A549 (cell line): ENCODE measurements around the gene FAM187B. TPM values are rescaled to one million over a fixed set of nuclear protein-coding genes. Genes with fewer than 3 reads are reported as not detected.
A peak's percentile ranks its signal among the peaks of the same experiment; 100 is the strongest.

Source experiments
- ATAC-seq, 2 experiments: fragments of 200-7000 bp in 1 of 2; fragments of >200 bp in 1 of 2; cut with Nextera tagmentation in 1 of 2; cut with Tn5 transposase in 1 of 2; 3 replicates each; pipeline versions ENCODE4 v1.8.0 to v1.9.1; 2018 to 2020; ENCODE audit warnings: mild to moderate bottlenecking in 1 of 2, moderate library complexity in 1 of 2
- CTCF ChIA-PET: fragments of 300-600 bp; sonication (Branson Sonifier 250); formaldehyde crosslinking; extraction: SDS; loops from one replicate; lab custom pipeline; 2021; ENCODE audit warnings: antibody characterized with exemption, inconsistent platforms; lab: Yijun Ruan, JAX
- POLR2A ChIA-PET: fragments of 350-600 bp; formaldehyde crosslinking; extraction: SDS; loops from one replicate; lab custom pipeline; 2021; ENCODE audit warnings: antibody characterized with exemption, inconsistent platforms; lab: Yijun Ruan, JAX
- DNase-seq, 2 experiments: peaks; one replicate each; pipeline versions ENCODE4 v3.0.0 to v3.0.0-alpha.2; 2011 to 2016; ENCODE audit warnings: low read depth in 1 of 2, low spot score in 1 of 2
- FAIRE-seq: peaks from 2 replicates; lab custom pipeline; 2011; peaks lifted over from hg19 to GRCh38; lab: Jason Lieb, UNC
- H3K27ac ChIP-seq, 2 experiments: fragments of >200 bp; sonication (Bioruptor Twin); formaldehyde crosslinking; 3 replicates each; pipeline ENCODE4 v1.5.1; 2016 to 2017
- H3K4me1 ChIP-seq: fragments of >200 bp; sonication (Bioruptor Twin); formaldehyde crosslinking; 3 replicates; pipeline ENCODE4 v1.6.1; 2016
- H3K4me2 ChIP-seq: fragments of >200 bp; sonication (Bioruptor Twin); formaldehyde crosslinking; 3 replicates; pipeline ENCODE4 v1.6.1; 2016
- H3K4me3 ChIP-seq: fragments of >200 bp; sonication (Bioruptor Twin); formaldehyde crosslinking; 3 replicates; pipeline ENCODE4 v1.5.1; 2016
- H3K9me3 ChIP-seq: fragments of >200 bp; sonication (Bioruptor Twin); formaldehyde crosslinking; 3 replicates; pipeline ENCODE4 v1.6.1; 2016
- CBX2 ChIP-seq: fragments of 200-600 bp; sonication (generic); IDR thresholded peaks from 2 replicates; pipeline ENCODE4 v1.6.1; 2016; ENCODE audit warnings: low read depth, mild to moderate bottlenecking, borderline replicate concordance
- CEBPB ChIP-seq, 2 experiments: fragments of >200 bp in 1 of 2; sonication (Bioruptor Twin) in 1 of 2; formaldehyde crosslinking in 1 of 2; IDR thresholded peaks; 2 replicates each; pipeline ENCODE4 v1.6.1; 2012 to 2016
- CHD2 ChIP-seq: fragments of 150-350 bp; IDR thresholded peaks from 2 replicates; pipeline ENCODE4 v1.6.1; 2014; ENCODE audit warnings: low read length; ENCODE audit not compliant: partially characterized antibody
- CTCF ChIP-seq: fragments of >200 bp; sonication (Bioruptor Twin); formaldehyde crosslinking; IDR thresholded peaks from 3 replicates; pipeline ENCODE4 v1.5.1; 2016
- EHMT2 ChIP-seq: fragments of 200-600 bp; sonication (generic); IDR thresholded peaks from 2 replicates; pipeline ENCODE4 v1.6.1; 2016; ENCODE audit warnings: antibody characterized with exemption, low read depth, mild to moderate bottlenecking, moderate library complexity
- ELK1 ChIP-seq: fragments of 150-350 bp; IDR thresholded peaks from 2 replicates; pipeline ENCODE4 v1.6.1; 2014; ENCODE audit warnings: low read depth, mild to moderate bottlenecking, low read length
- EP300 ChIP-seq, 2 experiments: fragments of >200 bp; sonication (Bioruptor Twin); formaldehyde crosslinking; IDR thresholded peaks; 2 replicates in 1 of 2; 3 replicates in 1 of 2; pipeline ENCODE4 v1.6.1; 2016 to 2017
- ESRRA ChIP-seq: fragments of 150-350 bp; IDR thresholded peaks from 2 replicates; pipeline ENCODE4 v1.6.1; 2014; ENCODE audit warnings: mild to moderate bottlenecking, low read length, borderline replicate concordance
- FOSB ChIP-seq: fragments of 250-450 bp; sonication (Bioruptor Pico); IDR thresholded peaks from 2 replicates; pipeline ENCODE4 v1.5.0; 2020; ENCODE audit warnings: mild to moderate bottlenecking, moderate library complexity
- FOSL2 ChIP-seq, 2 experiments: fragments of 450-650 bp in 1 of 2; fragments of >200 bp in 1 of 2; sonication (Bioruptor Twin) in 1 of 2; formaldehyde crosslinking; IDR thresholded peaks; 2 replicates each; pipeline versions ENCODE4 v1.5.0 to v1.6.1; 2016 to 2020; ENCODE audit warnings: mild to moderate bottlenecking in 1 of 2, moderate library complexity in 1 of 2
- FOXS1 ChIP-seq: fragments of 250-450 bp; sonication (Bioruptor Pico); IDR thresholded peaks from 2 replicates; pipeline ENCODE4 v1.5.0; 2020; ENCODE audit warnings: mild to moderate bottlenecking, moderate library complexity
- GATA3 ChIP-seq: IDR thresholded peaks from 2 replicates; pipeline ENCODE4 v1.6.1; 2012; ENCODE audit warnings: borderline replicate concordance
- HDAC2 ChIP-seq: fragments of 200-600 bp; sonication (generic); IDR thresholded peaks from 2 replicates; pipeline ENCODE4 v1.6.1; 2016
- HEYL ChIP-seq: fragments of 250-450 bp; sonication (Bioruptor Pico); IDR thresholded peaks from 2 replicates; pipeline ENCODE4 v1.8.0; 2021; ENCODE audit warnings: mild to moderate bottlenecking, moderate library complexity
- HOXA7 ChIP-seq: fragments of 250-450 bp; sonication (Bioruptor Pico); IDR thresholded peaks from 2 replicates; pipeline ENCODE4 v1.5.0; 2020; ENCODE audit warnings: mild to moderate bottlenecking, moderate library complexity
- HOXB5 ChIP-seq: fragments of 250-450 bp; sonication (Bioruptor Pico); IDR thresholded peaks from 2 replicates; pipeline ENCODE4 v1.5.0; 2020; ENCODE audit warnings: mild to moderate bottlenecking, moderate library complexity
- KDM1A ChIP-seq: fragments of 200-600 bp; sonication (generic); IDR thresholded peaks from 2 replicates; pipeline ENCODE4 v1.6.1; 2016; ENCODE audit warnings: low read depth, mild to moderate bottlenecking
- KDM5A ChIP-seq: fragments of 200-600 bp; sonication (generic); IDR thresholded peaks from 2 replicates; pipeline ENCODE4 v1.6.1; 2016; ENCODE audit warnings: antibody characterized with exemption, mild to moderate bottlenecking
- MAFK ChIP-seq: fragments of 450-650 bp; IDR thresholded peaks from 2 replicates; pipeline ENCODE4 v1.6.1; 2014; ENCODE audit not compliant: partially characterized antibody
- MAX ChIP-seq: IDR thresholded peaks from 2 replicates; pipeline ENCODE4 v1.6.1; 2012
- MAZ ChIP-seq: fragments of 150-350 bp; IDR thresholded peaks from 2 replicates; pipeline ENCODE4 v1.6.1; 2014; ENCODE audit warnings: antibody characterized with exemption, low read depth, low read length, borderline replicate concordance
- MYC ChIP-seq: IDR thresholded peaks from 2 replicates; pipeline ENCODE4 v1.6.1; 2012; ENCODE audit warnings: mild to moderate bottlenecking, inconsistent platforms, low read length, improper control_type of control experiment, borderline replicate concordance
- POLR2A ChIP-seq: IDR thresholded peaks from 2 replicates; pipeline ENCODE4 v1.6.1; 2012; ENCODE audit warnings: mild to moderate bottlenecking, low read length
- POLR2AphosphoS2 ChIP-seq: conservative IDR thresholded peaks from 2 replicates; pipeline ENCODE4 v1.6.1; 2012; ENCODE audit warnings: low read length, improper control_type of control experiment, inconsistent platforms
- RNF2 ChIP-seq: fragments of 200-600 bp; sonication (generic); IDR thresholded peaks from 2 replicates; pipeline ENCODE4 v1.6.1; 2016; ENCODE audit warnings: low read depth, mild to moderate bottlenecking, antibody characterized with exemption, moderate library complexity, borderline replicate concordance
- SREBF2 ChIP-seq: fragments of 450-650 bp; IDR thresholded peaks from 2 replicates; pipeline ENCODE4 v1.6.1; 2014; ENCODE audit warnings: mild to moderate bottlenecking, moderate library complexity
- USF2 ChIP-seq: fragments of 450-650 bp; IDR thresholded peaks from 2 replicates; pipeline ENCODE4 v1.6.1; 2014; ENCODE audit warnings: antibody characterized with exemption
- ZFP36 ChIP-seq: fragments of 450-650 bp; IDR thresholded peaks from 2 replicates; pipeline ENCODE4 v1.6.1; 2014; ENCODE audit warnings: borderline replicate concordance; ENCODE audit not compliant: partially characterized antibody
- WGBS: methylation state at CpG from one replicate; pipeline ENCODE4 v1.1.6; 2017; ENCODE audit errors: missing lambda C conversion rate; 5-methylcytosine and 5-hydroxymethylcytosine counted together
- polyA plus RNA-seq, 4 experiments: library from polyadenylated mRNA; depleted of rRNA in 3 of 4; stranded (reverse); fragments of >200 nt; fragmentation: RNase III in 1 of 4; extraction: RNeasy Plus Mini Kit Qiagen cat#74134 plus additional on column Dnase treatment in 1 of 4; gene quantifications; 2 replicates in 3 of 4; 3 replicates in 1 of 4; pipeline ENCODE4 v1.2.3, GENCODE V29; 2011 to 2017

Gene FAM187B
- polyA plus RNA-seq, 2 of the 4 experiments (the other 2 are of a cell fraction) = not detected

DNA sequence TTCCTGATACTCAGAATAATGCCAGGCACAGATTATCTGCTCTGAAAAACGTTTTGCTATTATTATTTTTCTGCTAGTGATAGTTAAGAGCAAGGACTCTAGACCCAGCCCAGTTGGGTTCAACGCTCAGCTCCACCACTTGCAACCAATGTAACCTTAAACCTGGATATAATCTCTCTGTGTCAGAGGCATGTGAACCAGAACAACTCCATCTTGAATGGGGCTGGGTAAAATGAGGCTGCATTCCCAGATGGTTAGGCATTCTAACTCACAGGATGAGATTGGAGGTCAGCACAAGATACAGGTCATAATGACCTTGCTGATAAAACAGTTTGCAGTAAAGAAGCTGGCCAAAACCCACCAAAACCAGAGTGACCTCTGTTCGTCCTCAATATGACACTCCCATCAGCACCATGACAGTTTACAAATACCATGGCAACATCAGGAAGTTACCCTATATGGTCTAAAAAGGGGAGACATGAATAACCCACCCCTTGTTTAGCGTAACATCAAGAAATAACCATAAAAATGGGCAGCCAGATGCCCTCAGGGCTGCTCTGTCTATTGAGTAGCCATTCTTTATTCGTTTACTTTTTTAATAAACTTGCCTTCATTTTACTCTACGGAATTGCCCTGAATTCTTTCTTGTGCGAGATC, 13.6 kb downstream of the FAM187B start:
- DNase-seq = no peak
- TF ChIP-seq KDM5A (no peak), MYC (no peak), ELK1 (no peak), HEYL (CRISPR knock-in tag) (no peak), FOSB (CRISPR knock-in tag) (no peak), FOSL2 (IDR thresholded peaks at IDR 0.05) (no peak), FOSL2 (CRISPR knock-in tag; IDR thresholded peaks at IDR 0.05) (no peak), POLR2A (no peak)
- H3K4me2 ChIP-seq = no peak overlapping the region
- WGBS = 26% methylated on average over 7 of the region's 7 CpGs
- no peak for ATAC-seq
- peaks cover 35% of the 10 kb centered on the region for H3K9me3 ChIP-seq
- H3K4me1 ChIP-seq = peaks cover 13% of the 10 kb centered on the region
- H3K4me3 ChIP-seq = no peak overlapping the region
- no peak overlapping the region for H3K27ac ChIP-seq
- ChIA-PET CTCF (interaction anchor here (0.6 to 2.2 kb wide), 6 partner anchors 8 to 257 kb away, joined by 3 to 6 read pairs (median 3); no protein-coding TSS in a partner anchor), POLR2A (no interaction called here)
- no peak for FAIRE-seq

GRCh38 chr19:35213663-35214632, 14.6 kb downstream of the FAM187B start:
- peak; percentile 56 for FAIRE-seq
- TF ChIP-seq SREBF2 = no peak
- no peak for TF ChIP-seq FOSL2 (IDR thresholded peaks at IDR 0.05)
- TF ChIP-seq FOSL2 (CRISPR knock-in tag; IDR thresholded peaks at IDR 0.05) = 0 out of 2 replicates have a peak, but pooled peaks have one; percentile 9
- TF ChIP-seq MAX = peak; percentile 65
- no peak for TF ChIP-seq HOXA7 (CRISPR knock-in tag)
- TF ChIP-seq MAZ = no peak
- TF ChIP-seq EHMT2 = no peak
- no peak for TF ChIP-seq CHD2
- TF ChIP-seq HDAC2 = no peak
- no peak for TF ChIP-seq CTCF
- TF ChIP-seq HOXB5 (CRISPR knock-in tag) = no peak
- no peak for TF ChIP-seq EP300 (IDR thresholded peaks at IDR 0.05)
- TF ChIP-seq CEBPB (IDR thresholded peaks at IDR 0.05) = no peak
- no peak for TF ChIP-seq POLR2AphosphoS2
- TF ChIP-seq FOXS1 (CRISPR knock-in tag) = no peak
- TF ChIP-seq KDM1A = no peak
- no peak for TF ChIP-seq RNF2
- TF ChIP-seq USF2 = peak; percentile 69
- no peak for TF ChIP-seq HEYL (CRISPR knock-in tag)
- no peak for TF ChIP-seq ZFP36
- no peak for TF ChIP-seq CBX2
- TF ChIP-seq MAFK = no peak
- TF ChIP-seq ESRRA = no peak
- TF ChIP-seq GATA3 = 0 out of 2 replicates have a peak, but pooled peaks have one; percentile 28
- ChIA-PET CTCF (interaction anchor here (0.6 to 2.2 kb wide), 4 partner anchors 9 to 258 kb away, joined by 3 to 6 read pairs (median 3); no protein-coding TSS in a partner anchor), POLR2A (no interaction called here)
- H3K9me3 ChIP-seq = peaks cover 25% of the 10 kb centered on the region
- H3K27ac ChIP-seq = no peak overlapping the region
- H3K4me2 ChIP-seq = peak overlapping the region; percentile 45
- DNase-seq = peak; percentile 48 to 85
- WGBS = 10% methylated on average over 21 of the region's 21 CpGs
- H3K4me3 ChIP-seq = no peak overlapping the region
- ATAC-seq = peak; percentile 72 to 75
- H3K4me1 ChIP-seq = peaks cover 13% of the 10 kb centered on the region
